HG02938 (cell line): Measurements from ENCODE around the gene CBFA2T3.
"Not testable (repeated sequence)": the region's sequence is repeated elsewhere in the genome, so short reads cannot be mapped to it uniquely, and the experiment has no call there.

Source experiments
- ATAC-seq: cut with Tn5 transposase; IDR thresholded peaks from one replicate; pipeline ENCODE4 v1.9.1; 2021; ENCODE audit warnings: mild to moderate bottlenecking, moderate library complexity; ENCODE audit not compliant: unreplicated experiment

The CBFA2T3 gene

DNA sequence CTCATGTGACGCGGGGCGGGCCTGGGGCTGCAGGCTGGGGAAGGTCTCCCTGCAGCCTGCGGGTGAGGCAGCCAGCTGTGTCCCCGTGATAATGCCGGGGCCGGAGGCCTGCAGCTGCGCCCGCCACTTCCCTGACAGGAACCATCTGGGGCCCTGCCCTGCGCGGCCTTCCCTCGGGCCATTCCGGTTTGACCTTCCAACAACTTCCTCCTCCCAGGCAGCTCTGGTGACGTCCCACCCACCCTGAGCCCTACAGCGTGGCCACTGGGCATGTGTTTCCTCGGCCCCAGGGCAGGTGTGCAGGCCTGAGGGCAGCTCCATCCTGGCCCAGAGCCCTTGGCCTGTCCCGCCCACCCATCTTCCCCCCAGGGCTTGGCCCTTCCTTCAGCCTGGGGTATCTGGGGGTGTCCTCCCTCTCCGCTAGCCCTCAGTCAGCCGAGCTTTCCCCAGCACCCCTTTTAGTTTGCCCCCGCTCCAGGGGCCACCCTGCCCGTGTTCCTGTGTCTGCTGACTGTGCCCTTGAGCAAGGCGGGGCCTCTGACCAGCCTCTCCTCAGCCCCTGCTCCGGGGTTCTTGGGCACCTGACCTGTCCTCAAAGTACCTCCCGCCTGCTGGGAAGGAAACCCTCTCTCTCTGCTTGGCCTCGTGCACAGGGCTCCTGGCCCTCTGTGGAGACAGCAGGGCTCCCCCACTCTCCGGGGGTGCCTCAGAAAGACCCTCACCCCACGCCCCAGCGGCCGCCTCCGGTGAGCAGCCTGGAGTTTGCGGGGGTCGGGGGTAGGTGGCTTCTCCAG is at the start of gene CBFA2T3:
CBFA2T3 (minus strand) TSS at position 190 of the 794 bp plus-strand sequence. CDS start 400 bp downstream, outside the sequence.
- no peak for ATAC-seq

DNA sequence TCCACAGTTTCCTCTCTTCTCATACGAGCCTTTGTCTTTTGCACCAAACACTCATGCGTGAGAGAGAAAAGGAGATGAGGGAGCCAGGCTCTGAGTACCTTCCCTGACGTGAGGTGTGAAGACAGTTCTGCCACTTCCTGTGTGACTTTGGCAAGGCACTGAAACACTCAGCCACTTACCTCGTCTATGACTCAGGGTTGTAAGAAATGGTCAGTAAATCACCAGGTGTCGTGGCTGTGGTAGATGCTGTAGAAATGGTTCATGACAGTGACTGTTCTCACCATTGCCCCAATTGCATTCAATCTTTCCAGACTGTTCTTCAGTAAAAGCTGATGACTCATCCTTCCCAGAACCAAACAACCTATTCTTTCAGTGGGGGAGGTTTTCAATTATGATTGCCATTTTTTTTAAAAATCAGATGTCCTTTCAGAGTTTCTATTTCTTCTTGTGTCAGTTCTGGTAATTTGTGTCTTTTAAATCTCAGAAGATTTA is 49.2 kb upstream of the CBFA2T3 start:
- ATAC-seq: peak; percentile 75

DNA sequence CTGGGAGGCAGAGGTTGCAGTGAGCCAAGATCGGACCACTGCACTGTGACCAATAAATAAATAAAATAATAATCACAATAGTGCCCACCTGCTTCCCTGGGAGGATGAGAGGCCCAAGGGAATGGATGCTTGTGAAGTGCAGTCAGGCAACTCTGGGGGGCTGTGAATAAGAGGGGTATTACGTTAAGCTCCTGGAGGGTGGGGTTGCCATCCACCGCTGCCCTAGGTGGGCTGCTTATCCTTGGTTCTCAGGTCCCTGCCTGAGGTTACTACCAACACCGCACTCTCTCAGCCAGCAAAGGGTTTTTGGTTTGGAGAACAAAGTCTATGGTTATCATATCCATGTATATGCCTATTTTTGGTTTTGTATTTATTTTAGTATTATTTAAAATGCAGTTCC is 48.6 kb upstream of the CBFA2T3 start:
- ATAC-seq: no peak

DNA sequence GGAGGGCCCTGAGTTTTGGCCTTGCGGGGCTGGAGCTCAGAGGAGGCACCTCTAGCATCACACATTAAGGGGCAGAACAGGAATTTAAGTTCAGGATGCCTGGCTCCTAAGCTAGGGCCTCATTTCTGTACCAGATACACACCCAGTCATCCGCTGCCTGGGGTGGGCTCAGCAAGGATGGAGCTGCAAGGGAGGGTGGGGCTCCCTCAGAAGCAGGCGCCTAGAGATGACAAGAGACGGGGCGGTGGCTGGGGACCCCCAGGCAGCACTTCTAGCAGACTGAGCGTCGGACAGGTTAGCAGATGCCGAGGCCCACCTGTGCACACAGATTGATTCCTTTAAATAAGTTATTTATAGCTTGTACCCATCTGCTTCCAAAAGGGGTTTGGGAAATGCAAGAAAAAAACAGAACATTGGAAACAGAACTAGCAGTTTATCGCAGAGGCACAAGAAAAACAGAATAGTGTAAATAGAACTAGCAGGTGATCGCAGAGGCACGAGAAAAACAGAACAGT is 47.6 kb upstream of the CBFA2T3 start:
- ATAC-seq: no peak

DNA sequence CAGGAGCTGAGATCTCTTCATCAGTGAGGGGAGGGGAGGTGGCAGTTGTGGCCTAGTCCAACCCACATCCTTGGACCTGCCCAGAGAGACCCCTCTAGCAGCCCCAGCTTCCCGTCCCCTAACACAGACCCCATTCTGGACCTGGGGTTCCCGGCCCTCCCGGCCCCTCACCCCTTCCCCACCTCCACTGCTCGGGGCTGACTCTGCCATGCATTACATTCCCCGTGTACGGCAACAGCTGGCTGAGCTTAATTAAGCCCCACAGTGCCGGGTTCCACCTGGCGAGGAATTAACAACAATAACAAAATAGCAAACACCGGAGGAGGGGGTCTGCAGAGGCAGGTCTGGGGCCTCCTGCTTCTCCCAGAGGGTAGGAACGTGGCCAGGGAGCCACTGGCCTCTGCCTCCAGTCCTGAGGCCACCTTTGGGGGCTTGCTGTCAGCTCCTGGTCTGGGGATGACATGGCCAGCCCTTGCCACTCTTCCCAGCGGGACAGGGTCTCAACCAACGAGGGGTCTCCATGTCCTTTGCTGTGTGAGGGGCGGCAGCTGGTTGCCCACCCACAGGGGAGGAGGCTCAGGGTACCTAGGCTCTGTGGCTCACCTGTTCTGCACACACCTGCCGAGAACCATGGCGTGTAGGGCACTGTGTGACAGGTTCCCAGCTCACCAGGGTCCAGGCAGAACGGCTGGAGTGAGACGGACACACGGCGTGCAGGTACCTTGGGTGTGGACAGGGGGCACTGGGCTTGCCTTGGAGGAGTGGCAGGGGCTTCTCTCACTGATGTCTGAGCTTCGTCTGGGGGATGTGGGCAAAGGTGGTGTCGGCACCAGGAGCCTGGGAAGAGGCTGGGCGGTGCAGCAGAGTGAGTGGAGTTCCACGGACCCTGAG is 46.9 kb upstream of the CBFA2T3 start:
- ATAC-seq: no peak

DNA sequence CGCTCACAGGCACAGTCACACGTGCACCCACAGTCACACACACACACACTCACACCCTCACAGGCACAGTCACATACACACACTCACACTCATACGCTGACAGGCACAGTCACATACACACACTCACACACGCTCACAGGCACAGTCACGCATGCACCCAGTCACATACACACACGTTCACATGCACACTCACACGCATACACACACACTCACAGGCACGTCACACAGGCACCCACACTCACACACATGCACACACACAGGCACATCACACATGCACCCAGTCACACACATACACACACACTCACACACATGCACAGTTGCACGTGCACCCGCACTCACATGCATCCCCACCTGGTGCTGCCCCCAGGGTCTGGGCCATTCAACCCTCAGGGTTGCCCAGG is 46.1 kb upstream of the CBFA2T3 start:
- ATAC-seq: no peak

DNA sequence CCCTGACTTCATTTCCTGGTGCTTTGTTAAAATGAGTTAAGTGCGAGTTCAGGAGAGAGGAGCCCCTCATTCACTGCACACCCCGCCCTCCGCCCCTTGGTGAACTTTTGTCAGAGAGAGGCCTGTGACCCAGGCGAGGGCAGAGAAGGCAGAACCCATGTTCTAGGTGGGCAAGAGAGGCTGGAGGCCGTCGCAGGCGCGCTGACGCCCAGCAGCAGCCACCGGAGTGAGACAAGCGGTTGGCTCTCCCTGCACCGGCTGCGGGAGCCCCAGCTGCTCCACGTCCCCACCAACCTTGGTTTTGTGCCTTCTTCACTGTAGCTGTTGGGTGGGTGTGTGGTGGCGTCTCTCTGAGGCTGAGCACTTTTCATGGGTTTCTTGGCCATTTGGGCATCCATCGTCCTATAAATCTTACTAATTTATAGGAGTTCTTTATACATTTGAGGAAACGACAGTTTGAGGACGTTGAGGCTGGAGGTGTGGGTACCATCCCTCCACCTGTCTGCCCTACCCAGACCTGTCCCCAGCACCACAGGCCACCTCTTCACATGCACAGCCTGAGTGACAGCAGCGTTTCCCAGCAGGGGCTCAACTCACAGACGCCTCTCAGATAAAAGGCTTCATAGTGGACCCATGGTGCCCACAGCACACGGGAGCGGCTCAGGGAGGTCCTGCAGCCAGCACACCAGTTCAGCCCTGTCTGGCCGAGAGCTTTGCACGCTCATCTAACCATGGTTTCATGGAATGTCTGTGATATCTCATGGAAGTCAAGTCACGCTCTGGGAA is 45.2 kb upstream of the CBFA2T3 start:
- no peak for ATAC-seq

DNA sequence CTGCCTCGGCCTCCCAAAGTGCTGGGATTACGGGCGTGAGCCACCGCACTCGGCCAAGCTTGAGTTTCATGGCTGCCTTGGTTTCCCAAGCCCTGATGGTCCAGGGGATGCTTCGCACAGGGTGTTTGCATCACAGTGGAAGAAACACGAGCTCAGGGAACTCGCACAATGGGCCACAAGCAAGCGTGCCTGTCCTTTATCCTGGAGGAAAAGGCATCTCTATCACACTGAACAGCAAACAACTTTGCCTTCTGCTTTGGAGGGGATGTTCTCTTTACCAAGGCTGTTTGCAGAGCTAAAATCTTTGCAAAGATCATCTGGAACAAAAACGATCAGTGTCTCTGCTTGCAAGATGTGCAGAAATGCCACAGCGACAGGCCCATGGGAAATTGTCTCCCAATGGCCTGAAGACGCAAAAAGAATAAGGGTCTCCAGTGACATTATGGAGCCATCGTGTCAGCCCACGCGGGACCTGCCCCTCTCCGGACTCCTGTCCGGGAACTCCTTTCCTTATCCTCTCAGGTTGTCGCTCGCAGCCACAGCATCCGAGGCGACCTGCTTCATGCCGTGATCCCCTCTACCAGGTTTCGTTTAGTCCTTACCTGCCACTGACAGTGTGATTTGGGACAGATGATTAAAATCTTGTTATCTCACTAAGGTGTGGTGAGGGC is 44.1 kb upstream of the CBFA2T3 start:
- ATAC-seq: no peak

DNA sequence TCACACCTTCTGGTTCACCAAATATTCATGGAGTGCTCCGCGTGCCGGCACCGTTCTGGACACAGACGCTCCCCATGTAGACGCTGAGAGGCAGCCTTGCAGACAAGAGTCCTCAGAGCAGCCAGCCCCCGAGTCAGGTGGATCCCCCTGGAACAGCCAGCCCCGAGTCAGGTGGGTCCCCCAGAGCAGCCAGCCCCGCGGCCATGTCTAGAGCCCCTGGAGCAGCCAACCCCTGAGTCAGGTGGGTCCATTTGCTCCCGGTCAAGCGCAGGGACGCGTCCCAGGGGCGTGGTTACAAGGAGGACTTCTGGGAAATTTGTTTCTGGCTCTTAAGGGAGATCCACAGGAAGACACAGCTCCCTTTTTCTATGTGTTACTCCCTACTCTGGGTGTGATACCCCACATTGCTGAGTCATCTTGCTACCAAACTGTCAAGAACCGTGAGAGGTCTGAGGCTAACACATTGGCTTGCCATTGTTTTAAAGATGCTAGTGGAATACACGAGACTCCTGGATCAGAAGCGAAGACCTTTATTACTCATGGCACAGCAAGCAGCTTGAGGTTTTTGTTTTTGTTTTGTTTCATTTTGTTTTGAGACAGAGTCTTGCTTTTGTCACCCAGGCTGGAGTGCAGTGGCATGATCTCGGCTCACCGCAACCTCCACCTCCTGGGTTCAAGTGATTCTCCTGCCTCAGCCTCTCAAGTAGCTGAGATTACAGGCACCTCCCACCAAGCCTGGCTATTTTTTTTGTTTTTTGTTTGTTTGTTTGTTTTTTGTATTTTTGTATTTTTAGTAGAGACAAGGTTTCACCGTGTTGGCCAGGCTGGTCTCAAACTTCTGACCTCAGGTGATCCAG is 43.3 kb upstream of the CBFA2T3 start:
- ATAC-seq: no peak

DNA sequence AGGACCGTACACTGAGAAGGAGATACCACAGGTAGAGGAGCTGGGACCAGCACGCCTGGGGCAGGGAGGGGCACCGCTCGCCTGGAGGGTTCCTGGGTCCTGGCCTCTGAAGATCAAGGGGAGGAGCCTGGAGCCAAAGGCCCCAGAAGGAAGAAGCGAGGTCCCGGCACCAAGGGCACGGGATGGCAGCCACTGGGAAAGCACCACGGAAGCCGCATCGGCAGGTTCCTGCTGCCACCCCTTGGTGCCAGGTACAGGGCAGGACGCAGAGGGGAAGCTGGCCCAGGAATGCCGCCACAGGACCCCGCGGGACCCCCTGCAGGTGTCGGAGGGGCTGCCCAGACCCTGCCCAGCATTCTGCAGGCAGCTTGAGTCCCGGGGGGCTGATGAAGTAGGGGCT is 42.5 kb upstream of the CBFA2T3 start:
- ATAC-seq: no peak

DNA sequence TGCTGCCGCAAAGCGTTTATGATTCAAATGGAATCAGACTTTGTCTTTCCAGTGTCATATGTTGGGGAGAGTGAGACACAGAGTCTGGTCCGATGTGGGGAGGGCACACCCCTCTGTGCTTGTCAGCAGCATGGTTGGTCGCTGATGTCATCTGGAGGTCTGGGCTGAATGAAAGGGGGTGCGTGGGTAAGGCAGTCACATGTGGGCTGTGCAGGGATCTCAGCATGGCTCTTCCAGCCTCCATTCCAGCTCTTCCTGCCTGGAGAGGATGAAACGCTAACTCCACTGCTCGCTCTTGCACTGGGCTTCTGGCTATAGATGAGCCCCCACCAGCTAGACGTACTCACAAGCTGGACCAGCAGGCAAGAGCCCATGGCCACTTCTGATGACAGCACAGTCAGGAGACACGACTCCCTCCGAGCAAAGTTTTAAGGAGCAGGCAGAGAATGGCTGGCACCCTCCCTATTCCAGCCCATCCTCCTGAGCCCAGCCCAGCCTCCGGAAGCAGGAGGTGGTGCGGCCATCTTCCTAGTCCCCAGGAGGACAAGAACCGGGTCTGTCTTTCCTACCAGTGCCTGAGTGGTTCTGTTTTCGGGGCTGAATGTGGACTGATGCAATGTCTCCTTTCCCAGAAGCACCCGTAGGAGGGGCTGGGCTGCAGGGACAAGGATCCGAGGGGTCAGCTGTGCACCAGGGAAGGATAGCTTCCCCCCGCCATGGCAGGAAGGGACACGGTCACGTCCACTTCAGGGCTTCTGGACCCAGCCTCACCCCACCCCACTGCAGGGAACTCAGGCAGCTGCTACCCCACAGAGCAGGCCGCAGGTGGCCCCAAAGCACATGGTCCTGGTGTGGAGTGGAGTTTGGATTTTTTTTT is 41.5 kb upstream of the CBFA2T3 start:
- no peak for ATAC-seq

DNA sequence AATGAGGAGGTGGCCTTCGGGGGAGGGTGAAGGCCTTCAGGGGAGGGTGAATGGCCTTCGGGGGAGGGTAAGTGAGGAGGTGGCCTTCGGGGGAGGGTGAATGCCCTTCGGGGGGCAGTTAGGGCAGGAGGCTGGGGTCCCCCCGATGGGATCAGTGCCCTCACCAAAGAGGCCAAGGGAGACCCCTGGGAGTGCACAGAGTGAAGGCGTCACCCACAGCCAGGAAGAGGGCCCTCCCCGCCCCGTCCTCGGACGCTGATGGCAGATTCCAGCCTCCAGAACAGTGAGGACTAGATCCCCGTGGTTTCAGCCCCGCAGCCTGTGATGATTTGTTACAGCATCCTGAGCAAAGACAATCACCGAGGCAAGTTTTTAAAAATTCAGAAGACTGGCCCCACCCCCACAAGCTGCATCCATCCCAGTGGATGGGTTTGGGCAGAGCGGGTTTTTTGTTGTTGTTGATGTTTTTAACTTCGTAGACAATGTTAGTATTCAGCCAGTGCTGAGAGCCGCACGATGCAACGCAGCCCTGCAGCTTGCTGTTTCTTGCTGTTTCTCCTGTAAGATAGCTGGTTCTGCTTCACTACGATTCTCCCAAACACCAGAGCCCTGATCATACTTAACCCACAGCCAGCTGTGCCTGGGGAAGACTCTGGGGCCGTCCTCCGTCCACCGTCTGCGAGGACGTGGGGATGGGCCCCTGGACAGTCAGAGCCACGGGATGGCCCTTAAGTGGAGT is 40.7 kb upstream of the CBFA2T3 start:
- ATAC-seq: no peak

DNA sequence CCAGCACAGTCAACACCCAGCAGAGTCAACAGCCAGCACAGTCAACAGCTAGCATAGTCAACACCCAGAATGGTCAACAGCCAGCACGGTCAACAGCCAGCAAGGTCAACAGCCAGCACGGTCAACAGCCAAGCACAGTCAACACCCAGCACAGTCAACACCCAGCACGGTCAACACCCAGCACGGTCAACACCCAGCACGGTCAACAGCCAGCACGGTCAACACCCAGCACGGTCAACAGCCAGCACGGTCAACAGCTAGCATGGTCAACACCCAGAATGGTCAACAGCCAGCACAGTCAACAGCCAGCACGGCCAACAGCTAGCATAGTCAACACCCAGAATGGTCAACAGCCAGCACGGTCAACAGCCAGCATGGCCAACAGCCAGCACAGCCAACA is 39.6 kb upstream of the CBFA2T3 start:
- ATAC-seq: not testable (repeated sequence)

DNA sequence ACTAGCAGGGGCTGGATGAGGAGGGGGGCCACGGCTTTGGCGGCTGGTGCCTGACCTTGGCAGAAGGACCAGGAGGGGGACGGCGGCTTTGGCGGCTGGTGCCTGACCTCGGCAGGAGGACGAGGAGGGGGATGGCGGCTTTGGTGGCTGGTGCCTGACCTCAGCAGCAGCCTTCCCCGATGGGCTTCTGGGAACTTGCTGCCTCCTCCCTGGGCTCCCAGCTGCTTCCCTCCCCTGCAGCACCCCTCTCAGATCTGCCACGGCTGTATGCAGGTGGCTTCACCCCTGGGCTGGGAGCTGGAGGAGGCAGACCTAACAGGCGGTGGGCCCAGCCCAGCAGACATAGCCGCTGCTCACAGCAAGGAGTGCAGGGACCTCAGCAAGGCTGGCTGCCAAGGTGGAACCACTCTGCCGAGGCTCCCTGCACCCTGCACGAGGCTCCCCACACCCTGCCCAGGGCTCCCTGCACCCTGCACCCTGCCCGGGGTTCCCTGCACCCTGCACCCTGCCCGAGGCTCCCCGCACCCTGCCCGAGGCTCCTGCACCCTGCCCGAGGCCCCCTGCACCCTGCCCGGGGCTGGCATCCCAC is 38.4 kb upstream of the CBFA2T3 start:
- ATAC-seq: no peak

DNA sequence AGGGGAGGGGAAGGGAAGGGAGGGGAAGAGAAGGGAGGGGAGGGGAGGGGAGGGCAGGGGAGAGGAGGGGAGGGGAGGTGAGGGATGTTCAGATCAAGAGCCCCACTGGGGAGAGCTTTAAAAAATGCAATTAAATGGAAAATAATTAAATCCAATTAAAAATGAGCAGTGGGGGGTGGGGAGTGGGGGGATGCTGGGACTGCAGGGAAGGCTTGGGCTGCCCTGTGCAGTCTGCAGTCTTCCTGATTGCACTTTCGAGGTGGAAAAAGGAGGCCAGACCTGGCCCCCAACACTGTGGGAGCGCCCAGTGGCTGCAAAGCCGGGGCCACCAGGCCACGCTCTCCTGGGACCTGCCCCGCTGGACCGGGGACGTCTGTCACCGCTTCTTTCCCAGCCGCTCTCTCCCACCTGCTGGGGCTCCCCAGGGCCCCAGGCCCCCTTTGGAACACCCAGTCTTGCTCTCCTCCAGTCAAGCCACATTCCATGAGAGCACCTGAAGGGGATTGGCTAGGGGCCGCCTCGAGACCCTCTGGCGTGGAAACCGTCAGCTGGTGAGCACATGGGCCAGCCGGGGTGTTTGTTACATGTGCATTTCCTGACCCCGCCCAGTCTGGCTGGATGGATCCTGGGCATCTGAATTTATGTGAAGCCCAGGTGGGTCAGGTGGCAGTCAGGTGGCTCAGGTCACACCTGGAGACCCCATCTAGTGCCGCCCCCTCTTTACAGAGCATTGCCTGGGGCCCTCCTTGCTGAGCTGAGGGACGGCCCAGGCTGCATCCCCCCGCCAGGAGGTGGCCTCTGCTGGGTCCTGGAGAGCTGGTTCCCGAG is 37.6 kb upstream of the CBFA2T3 start:
- ATAC-seq: no peak

DNA sequence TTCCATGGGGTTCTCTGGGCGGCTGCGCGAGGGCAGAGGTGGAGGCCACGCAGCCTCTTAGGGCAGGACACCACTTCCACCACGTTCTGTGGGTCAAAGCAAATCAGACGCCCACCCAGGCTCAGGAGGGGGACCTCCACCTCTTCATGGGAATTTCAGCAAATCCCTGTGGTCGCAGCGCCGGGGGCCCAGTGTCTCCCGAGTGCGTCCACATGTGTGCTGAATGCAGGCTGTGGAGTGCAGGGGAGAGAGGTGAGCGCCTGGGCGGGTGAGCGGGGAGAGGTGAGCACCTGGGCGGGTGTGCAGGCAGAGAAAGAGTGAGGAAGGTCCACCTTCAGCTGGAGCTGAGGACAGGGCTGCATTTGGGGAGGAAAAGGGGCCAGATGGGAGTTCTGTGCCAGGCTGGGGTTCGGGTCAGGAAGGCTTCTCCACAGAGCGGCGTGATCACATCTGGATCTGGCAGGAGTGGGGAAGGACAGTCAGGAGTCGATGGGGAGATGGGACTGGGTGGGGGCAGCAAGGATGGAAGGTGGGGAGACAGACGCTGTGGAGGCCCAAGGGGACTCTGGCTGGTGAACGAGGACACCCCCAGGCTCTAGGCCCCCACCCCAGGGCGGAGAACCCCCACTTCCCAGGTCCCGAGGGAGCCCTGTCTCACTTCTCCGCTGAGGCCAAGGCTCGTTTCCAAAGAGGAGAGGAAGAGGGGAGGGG is 36.8 kb upstream of the CBFA2T3 start:
- ATAC-seq: no peak
